ENCODE results near the gene PRSS57.

PRSS57 gene

DNA sequence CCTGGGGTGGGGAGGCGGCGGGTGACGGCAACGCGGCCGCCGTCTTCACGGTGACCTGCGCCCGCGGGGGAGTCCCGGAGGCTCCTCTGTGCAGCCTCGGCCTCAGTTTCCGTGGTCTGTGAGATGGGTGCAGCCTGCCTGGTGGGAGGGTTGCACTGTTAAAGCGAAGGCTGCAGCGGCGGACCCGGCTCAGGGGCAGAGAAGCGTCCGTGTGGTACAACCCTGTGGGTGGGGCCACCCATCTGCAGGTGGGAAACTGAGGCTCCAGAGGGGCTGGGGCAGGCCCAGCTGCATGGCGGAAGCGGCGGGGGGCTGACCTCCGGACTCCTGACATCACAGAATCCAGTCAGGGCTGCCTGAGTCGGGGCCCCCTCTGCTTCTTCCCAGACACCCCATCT lies 55.1 kb downstream of the PRSS57 start:
- no peak for DNase-seq (ENCODE audit: low read depth, low spot score)
- no peak overlapping the region for H3K27ac ChIP-seq

DNA sequence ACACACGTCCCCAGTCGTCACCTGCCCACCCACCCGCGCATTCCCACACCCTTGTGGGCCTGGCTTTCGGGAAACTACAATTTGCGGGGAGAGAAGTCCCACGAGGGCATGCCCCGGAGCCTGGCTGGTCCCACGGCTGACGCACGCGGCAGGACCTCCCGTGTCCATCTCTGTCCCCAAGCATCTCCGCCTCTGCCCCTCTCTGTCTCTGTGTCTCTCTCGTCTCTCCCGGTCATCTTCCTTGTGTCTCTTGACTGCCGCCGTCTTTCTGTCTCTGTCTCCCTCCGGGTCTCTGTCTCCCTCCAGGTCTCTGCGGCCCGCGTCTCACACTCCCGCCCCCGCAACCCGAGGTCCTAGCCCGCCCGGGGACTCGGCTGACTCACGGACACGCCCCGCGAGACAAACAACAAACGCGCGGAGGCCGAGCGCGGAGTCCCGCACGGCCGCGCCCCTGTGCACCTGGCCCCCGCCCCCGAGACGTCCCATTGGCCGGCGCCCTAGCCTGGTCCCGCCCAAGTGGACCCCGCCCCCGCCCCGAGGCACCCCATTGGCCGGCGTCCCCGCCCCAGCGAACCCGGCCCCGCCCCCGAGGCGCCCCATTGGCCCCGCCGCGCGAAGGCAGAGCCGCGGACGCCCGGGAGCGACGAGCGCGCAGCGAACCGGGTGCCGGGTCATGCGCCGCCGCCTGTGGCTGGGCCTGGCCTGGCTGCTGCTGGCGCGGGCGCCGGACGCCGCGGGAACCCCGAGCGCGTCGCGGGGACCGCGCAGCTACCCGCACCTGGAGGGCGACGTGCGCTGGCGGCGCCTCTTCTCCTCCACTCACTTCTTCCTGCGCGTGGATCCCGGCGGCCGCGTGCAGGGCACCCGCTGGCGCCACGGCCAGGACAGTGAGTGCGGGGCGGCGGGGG lies 55.7 kb downstream of the PRSS57 start, which contains the start of gene FGF22:
Gene FGF22 (plus strand): TSS at position 627 of the 908 bp plus-strand sequence. CDS start 47 bp downstream, at position 674.
- peak; percentile 39 for DNase-seq (ENCODE audit: low read depth, low spot score)
- H3K27ac ChIP-seq: no peak within 1 kb of the TSS

DNA sequence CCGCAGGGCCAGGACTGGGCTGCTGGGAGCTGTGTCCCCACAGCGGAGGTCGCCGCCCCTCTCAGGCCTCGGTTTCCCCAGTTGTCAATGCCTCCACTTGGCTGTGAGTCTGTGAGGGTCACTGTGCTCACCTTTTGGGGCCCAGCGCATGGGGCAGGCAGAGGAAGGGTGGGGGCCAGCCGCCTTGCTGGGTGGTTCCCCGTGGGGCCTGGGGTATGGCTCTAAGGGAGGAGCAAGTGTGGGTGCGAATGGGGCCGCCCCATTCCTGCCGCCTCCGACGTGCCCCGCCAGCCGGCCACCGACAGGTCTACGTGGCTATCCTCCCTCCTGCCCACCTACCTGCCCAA lies 56.4 kb downstream of the PRSS57 start:
- DNase-seq (ENCODE audit: low read depth, low spot score): no peak
- H3K27ac ChIP-seq: no peak overlapping the region

All from epithelial cell of prostate (primary cell).